Measurements from ENCODE around the gene BAMBI.

The BAMBI gene

GRCh38 chr10:28681928-28682750, 4.8 kb downstream of the BAMBI start:
- Histone ChIP-seq H3K4me3 (peak overlapping the region; percentile 45), H3K27ac (peak overlapping the region in 1 of 2 donors; percentile 47)
- no peak for DNase-seq (ENCODE audit: low spot score)
- TF ChIP-seq CTCF (IDR thresholded peaks at IDR 0.05): no peak

GRCh38 chr10:28684157-28684985, 7.0 kb downstream of the BAMBI start:
- Histone ChIP-seq H3K27ac (no peak overlapping the region), H3K4me3 (no peak overlapping the region)
- no peak for DNase-seq (ENCODE audit: low spot score)
- no peak for TF ChIP-seq CTCF (IDR thresholded peaks at IDR 0.05)

GRCh38 chr10:28684986-28685580, 7.8 kb downstream of the BAMBI start:
- no peak for DNase-seq (ENCODE audit: low spot score)
- Histone ChIP-seq H3K27ac (no peak overlapping the region), H3K4me3 (no peak overlapping the region)
- TF ChIP-seq CTCF (IDR thresholded peaks at IDR 0.05): no peak

GRCh38 chr10:28685717-28686116, 8.4 kb downstream of the BAMBI start:
- Histone ChIP-seq H3K27ac (no peak overlapping the region), H3K4me3 (no peak overlapping the region)
- no peak for TF ChIP-seq CTCF (IDR thresholded peaks at IDR 0.05)
- DNase-seq (ENCODE audit: low spot score): no peak

GRCh38 chr10:28686835-28687682, 9.7 kb downstream of the BAMBI start:
- no peak for DNase-seq (ENCODE audit: low spot score)
- Histone ChIP-seq H3K27ac (no peak overlapping the region), H3K4me3 (no peak overlapping the region)
- no peak for TF ChIP-seq CTCF (IDR thresholded peaks at IDR 0.05)

- no peak for TF ChIP-seq CTCF (IDR thresholded peaks at IDR 0.05)
- Histone ChIP-seq H3K27ac (no peak overlapping the region), H3K4me3 (no peak overlapping the region)
- DNase-seq (ENCODE audit: low spot score): no peak
Measured at GRCh38 chr10:28687683-28688001, 10.3 kb downstream of the BAMBI start.

All from coronary artery (tissue), 2 donors.